Activated B cell treated with CpG ODN at 0.5 μM for 24 hours (primary cell): ENCODE measurements around the gene CDK5RAP3. TPM values are rescaled to one million over a fixed set of nuclear protein-coding genes. Genes with fewer than 3 reads are reported as not detected.

Source experiments
- ATAC-seq: fragments of 200-7000 bp; cut with Tn5 transposase; one replicate; pipeline ENCODE4 v1.10.0; 2021; ENCODE audit warnings: low read depth, mild to moderate bottlenecking, moderate library complexity
- CTCF ChIA-PET: fragments of 350-600 bp; sonication (Branson Sonifier 250); formaldehyde crosslinking; loops from one replicate; lab custom pipeline; 2021; ENCODE audit warnings: antibody characterized with exemption; lab: Charles Lee
- POLR2A ChIA-PET: fragments of 350-600 bp; sonication (Branson Sonifier 250); formaldehyde crosslinking; loops from one replicate; lab custom pipeline; 2021; ENCODE audit warnings: antibody characterized with exemption; lab: Charles Lee
- DNase-seq: peaks from one replicate; pipeline ENCODE4 v3.0.0; 2022
- H3K27ac Mint-ChIP-seq: one replicate; pipeline ENCODE4 v1.8.0; 2020; ENCODE audit warnings: mixed read lengths
- H3K27me3 Mint-ChIP-seq: one replicate; pipeline ENCODE4 v1.8.0; 2021; ENCODE audit warnings: mixed read lengths
- H3K36me3 Mint-ChIP-seq: one replicate; pipeline ENCODE4 v1.8.0; 2021; ENCODE audit warnings: low read depth, mixed read lengths
- H3K4me1 Mint-ChIP-seq: one replicate; pipeline ENCODE4 v1.8.0; 2021; ENCODE audit warnings: mixed read lengths
- H3K4me3 Mint-ChIP-seq: one replicate; pipeline ENCODE4 v1.8.0; 2020; ENCODE audit warnings: mild to moderate bottlenecking, mixed read lengths
- H3K9me3 Mint-ChIP-seq: one replicate; pipeline ENCODE4 v1.8.0; 2020; ENCODE audit warnings: mixed read lengths
- intact Hi-C: fragments of 100-400 bp; cut with micrococcal nuclease; formaldehyde crosslinking; loops from one replicate; pipeline ENCODE4 v1.15.1; 2024
- total RNA-seq: library from RNA; stranded (reverse); gene quantifications from 2 replicates; pipeline ENCODE4 v1.2.3, GENCODE V29; 2022
- TF ChIP-seq, protein P1 (sequence below): fragments of 200-600 bp; IDR thresholded peaks from one replicate; pipeline ENCODE4 v1.8.0; 2022; ENCODE audit warnings: antibody characterized with exemption, mild to moderate bottlenecking

CDK5RAP3 gene
- total RNA-seq, 1 donor from 2014 or later: 286 TPM

DNA sequence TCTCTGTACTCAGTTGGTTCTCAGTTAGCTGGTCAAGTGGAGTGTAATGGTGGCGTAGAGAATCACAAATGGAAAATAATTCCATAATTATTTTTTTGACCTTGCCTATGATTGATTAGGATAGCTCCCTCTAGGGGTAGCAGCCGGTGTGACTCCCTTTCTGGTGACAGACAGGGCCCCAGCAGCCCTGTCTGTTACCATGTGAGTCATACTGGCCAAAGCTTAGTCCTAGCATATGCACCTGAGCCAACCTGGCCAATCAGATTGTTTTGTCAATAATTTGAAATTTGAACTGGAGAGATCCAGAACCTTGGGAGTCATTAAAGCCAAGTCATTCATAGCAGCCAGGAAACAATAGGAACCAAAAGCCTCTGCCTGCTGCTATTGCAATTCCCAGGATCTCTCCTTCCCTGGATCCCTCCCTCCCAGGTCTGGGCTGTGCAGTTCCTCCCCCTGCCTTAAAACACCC lies 23.9 kb upstream of the CDK5RAP3 start:
- Mint-ChIP-seq H3K27me3 (no peaks in the 10 kb centered on the region), H3K9me3 (no peaks in the 10 kb centered on the region), H3K36me3 (peaks cover 38% of the 10 kb centered on the region), H3K4me3 (no peak overlapping the region), H3K4me1 (peaks cover 44% of the 10 kb centered on the region), H3K27ac (no peak overlapping the region)
- ChIA-PET POLR2A (interaction anchor here (0.6 to 1.2 kb wide), 7 partner anchors 23 to 108 kb away, joined by 3 to 14 read pairs (median 3); partner anchors contain the start of genes CDK5RAP3, SCRN2 and SP2), CTCF (interaction anchor here (0.7 to 1.8 kb wide), 11 partner anchors 9 to 155 kb away, joined by 3 to 9 read pairs (median 3); partner anchors contain the start of gene CDK5RAP3)
- TF ChIP-seq, protein P1, sequence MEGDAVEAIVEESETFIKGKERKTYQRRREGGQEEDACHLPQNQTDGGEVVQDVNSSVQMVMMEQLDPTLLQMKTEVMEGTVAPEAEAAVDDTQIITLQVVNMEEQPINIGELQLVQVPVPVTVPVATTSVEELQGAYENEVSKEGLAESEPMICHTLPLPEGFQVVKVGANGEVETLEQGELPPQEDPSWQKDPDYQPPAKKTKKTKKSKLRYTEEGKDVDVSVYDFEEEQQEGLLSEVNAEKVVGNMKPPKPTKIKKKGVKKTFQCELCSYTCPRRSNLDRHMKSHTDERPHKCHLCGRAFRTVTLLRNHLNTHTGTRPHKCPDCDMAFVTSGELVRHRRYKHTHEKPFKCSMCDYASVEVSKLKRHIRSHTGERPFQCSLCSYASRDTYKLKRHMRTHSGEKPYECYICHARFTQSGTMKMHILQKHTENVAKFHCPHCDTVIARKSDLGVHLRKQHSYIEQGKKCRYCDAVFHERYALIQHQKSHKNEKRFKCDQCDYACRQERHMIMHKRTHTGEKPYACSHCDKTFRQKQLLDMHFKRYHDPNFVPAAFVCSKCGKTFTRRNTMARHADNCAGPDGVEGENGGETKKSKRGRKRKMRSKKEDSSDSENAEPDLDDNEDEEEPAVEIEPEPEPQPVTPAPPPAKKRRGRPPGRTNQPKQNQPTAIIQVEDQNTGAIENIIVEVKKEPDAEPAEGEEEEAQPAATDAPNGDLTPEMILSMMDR: peak; percentile 79
- ATAC-seq (peak; percentile 91), DNase-seq (peak; percentile 50)
- intact Hi-C loops: no loop called here

DNA sequence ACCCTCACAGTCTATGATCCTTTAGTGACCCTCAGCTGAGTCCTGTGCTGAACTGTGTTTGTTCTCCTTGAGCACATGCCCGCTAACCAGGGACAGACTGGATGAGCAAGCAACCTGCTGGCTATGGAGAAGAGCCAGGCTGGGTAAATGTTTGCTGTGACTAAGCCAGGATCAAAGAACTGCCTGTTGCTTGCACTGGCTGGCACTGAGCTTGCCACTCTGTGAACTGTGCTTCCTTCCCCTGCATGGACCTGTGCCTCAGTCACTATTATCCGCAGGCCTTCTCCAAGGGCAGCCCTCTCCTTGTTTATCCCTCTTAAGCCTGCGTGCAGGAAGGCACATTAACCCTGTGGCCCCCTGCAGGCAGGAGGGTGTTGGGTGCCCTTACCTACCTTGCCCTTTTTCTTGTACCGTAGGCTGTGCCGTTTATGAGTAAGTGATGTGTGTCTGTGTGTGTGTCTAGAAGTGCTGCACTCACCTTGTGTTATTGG lies 22.2 kb upstream of the CDK5RAP3 start:
- Mint-ChIP-seq H3K4me1 (peaks cover 33% of the 10 kb centered on the region), H3K4me3 (peak overlapping the region; percentile 72), H3K27ac (peak overlapping the region; percentile 62), H3K27me3 (no peaks in the 10 kb centered on the region), H3K9me3 (no peaks in the 10 kb centered on the region), H3K36me3 (peaks cover 36% of the 10 kb centered on the region)
- DNase-seq (no peak), ATAC-seq (no peak)
- TF ChIP-seq, protein P1: no peak
- ChIA-PET CTCF (interaction anchor here (0.7 to 4.9 kb wide), 10 partner anchors 7 to 124 kb away, joined by 3 to 60 read pairs (median 5); partner anchors contain the start of genes CDK5RAP3, PNPO and SCRN2), POLR2A (interaction anchor here (3.3 kb wide), 1 partner anchor 22 kb away, joined by 18 read pairs; the partner anchor contains the start of gene CDK5RAP3)
- intact Hi-C loops: loop anchor here (1.0 to 2.0 kb wide), 4 partner anchors 22 to 126 kb away; no protein-coding TSS in a partner anchor

DNA sequence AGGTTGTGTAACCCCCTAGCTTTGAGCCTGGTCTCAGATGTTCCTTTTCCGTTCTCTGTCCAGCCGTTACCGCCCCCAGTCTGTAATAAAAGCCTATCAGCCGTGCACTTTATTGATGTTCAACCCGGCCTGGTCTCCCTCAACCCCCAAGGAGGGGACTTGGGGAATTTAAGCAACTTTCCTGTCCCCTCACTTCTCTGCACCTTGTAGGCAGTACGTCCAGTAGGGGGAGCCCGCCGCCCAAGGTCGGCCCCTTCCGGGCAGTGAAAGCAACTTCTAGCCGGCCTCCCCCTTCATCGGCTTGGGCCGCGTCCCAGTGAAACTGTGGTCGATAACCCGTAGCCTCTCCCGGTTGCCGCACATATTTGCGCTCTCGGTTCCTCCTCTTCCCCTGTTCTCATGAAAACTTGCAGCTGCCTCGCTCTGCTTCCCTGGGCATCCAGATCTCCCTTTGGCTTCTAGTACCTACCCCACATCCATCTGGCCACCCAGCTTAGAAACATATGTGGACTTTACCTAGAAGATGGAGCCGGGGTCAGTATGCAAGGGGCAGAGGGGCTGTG lies 21.6 kb upstream of the CDK5RAP3 start:
- peak; percentile 80 for ATAC-seq
- ChIA-PET CTCF (interaction anchor here (0.7 to 4.9 kb wide), 11 partner anchors 8 to 124 kb away, joined by 3 to 60 read pairs (median 4); partner anchors contain the start of genes CDK5RAP3, PNPO and SCRN2), POLR2A (interaction anchor here (0.6 to 3.3 kb wide), 4 partner anchors 8 to 54 kb away, joined by 4 to 18 read pairs (median 8); partner anchors contain the start of genes CDK5RAP3 and PNPO)
- intact Hi-C loops: loop anchor here (1.0 to 2.0 kb wide), 4 partner anchors 21 to 125 kb away; no protein-coding TSS in a partner anchor
- TF ChIP-seq, protein P1: peak; percentile 78
- Mint-ChIP-seq H3K4me1 (peaks cover 33% of the 10 kb centered on the region), H3K36me3 (peaks cover 36% of the 10 kb centered on the region), H3K27ac (peak overlapping the region; percentile 62), H3K4me3 (peak overlapping the region; percentile 72), H3K9me3 (no peaks in the 10 kb centered on the region), H3K27me3 (no peaks in the 10 kb centered on the region)
- peak; percentile 76 for DNase-seq

DNA sequence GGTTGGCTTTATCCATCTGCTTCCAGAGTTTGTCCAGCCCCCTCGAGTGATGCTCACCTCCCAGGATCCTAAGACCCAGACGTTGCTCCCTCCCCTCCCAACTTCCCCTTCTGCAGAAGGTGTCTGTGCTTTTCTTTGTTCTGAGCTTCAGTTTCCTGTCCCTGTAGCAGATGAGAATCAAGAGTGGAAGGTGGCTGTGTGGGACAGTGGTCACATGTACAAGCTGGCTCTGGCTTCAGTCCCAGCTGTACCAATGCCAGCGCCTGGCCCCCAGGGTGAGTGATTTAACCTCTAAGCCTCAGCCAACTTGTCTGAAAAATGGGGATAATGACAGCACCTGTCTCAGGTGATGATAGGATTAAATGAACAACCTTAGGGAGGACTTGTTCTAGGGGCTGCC lies 21.0 kb upstream of the CDK5RAP3 start:
- ChIA-PET POLR2A (interaction anchor here (0.5 to 3.3 kb wide), 5 partner anchors 9 to 165 kb away, joined by 4 to 18 read pairs (median 7); partner anchors contain the start of genes CDK5RAP3 and PNPO), CTCF (interaction anchor here (1.4 to 4.9 kb wide), 7 partner anchors 8 to 109 kb away, joined by 4 to 60 read pairs (median 8); partner anchors contain the start of genes CDK5RAP3, PNPO and SCRN2)
- DNase-seq (no peak), ATAC-seq (no peak)
- intact Hi-C loops: loop anchor here (1.0 to 2.0 kb wide), 4 partner anchors 20 to 124 kb away; no protein-coding TSS in a partner anchor
- Mint-ChIP-seq H3K9me3 (no peaks in the 10 kb centered on the region), H3K4me1 (peaks cover 31% of the 10 kb centered on the region), H3K36me3 (peaks cover 30% of the 10 kb centered on the region), H3K27me3 (no peaks in the 10 kb centered on the region), H3K27ac (no peak overlapping the region), H3K4me3 (no peak overlapping the region)
- TF ChIP-seq, protein P1: no peak
